OCI-LY1 (cell line): ENCODE data around the gene FAM24B.

Experiments
- EZH2 ChIP-seq: fragments of 200-600 bp; sonication (generic), shearing (Covaris generic); IDR thresholded peaks from 2 replicates; pipeline ENCODE4 v1.8.0; 2017; ENCODE audit warnings: borderline replicate concordance, mixed run types, mild to moderate bottlenecking, antibody characterized with exemption, low read length, moderate library complexity, mixed read lengths
- TF ChIP-seq, protein P1 (sequence below): fragments of 200-600 bp; sonication (generic), shearing (Covaris generic); IDR thresholded peaks from 2 replicates; pipeline ENCODE4 v1.5.1; 2017; ENCODE audit warnings: mild to moderate bottlenecking, antibody characterized with exemption, low read length, moderate library complexity, mixed read lengths

DNA sequence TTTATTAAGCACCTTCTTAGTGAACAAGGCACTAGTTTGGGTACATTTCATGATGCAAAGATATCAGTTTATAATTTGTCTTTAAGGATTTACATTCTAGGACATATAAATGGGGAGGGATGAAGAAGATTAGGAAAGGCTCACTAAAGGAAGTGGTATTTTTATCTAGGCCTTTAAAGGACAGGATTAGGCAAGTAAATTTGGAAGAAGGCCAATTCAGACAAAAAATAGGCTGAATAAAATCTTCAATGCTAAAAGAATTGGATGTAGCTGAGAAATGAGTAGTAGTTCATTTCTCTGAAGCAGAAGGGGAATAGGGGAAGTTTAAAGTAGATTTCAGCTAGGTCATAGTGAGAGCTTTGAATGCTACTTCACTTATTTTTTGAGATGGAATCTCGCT, 4.8 kb upstream of the FAM24B start:
- TF ChIP-seq, protein P1, sequence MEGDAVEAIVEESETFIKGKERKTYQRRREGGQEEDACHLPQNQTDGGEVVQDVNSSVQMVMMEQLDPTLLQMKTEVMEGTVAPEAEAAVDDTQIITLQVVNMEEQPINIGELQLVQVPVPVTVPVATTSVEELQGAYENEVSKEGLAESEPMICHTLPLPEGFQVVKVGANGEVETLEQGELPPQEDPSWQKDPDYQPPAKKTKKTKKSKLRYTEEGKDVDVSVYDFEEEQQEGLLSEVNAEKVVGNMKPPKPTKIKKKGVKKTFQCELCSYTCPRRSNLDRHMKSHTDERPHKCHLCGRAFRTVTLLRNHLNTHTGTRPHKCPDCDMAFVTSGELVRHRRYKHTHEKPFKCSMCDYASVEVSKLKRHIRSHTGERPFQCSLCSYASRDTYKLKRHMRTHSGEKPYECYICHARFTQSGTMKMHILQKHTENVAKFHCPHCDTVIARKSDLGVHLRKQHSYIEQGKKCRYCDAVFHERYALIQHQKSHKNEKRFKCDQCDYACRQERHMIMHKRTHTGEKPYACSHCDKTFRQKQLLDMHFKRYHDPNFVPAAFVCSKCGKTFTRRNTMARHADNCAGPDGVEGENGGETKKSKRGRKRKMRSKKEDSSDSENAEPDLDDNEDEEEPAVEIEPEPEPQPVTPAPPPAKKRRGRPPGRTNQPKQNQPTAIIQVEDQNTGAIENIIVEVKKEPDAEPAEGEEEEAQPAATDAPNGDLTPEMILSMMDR: no peak
- TF ChIP-seq EZH2: no peak
